Measurements from ENCODE around the gene ANXA6. TPM values are rescaled to one million over a fixed set of nuclear protein-coding genes. Genes with fewer than 3 reads are reported as not detected.

The ANXA6 gene
- total RNA-seq, 1 experiment from 2014 or later = 277 TPM

GRCh38 chr5:151083081-151083676 is 74.4 kb downstream of the ANXA6 start:
- peaks cover 52% of the 10 kb centered on the region for H3K4me1 ChIP-seq (ENCODE audit: low read length)
- H3K4me2 ChIP-seq (ENCODE audit: low read depth, low read length, poor library complexity, severe bottlenecking) = no peak overlapping the region
- H3K27ac ChIP-seq (ENCODE audit: low read length) = no peak overlapping the region
- H3K36me3 ChIP-seq (ENCODE audit: insufficient read depth, low read length) = peaks cover 5% of the 10 kb centered on the region; the same call in 1 of the 2 replicates
- peaks cover 31% of the 10 kb centered on the region for H3K79me2 ChIP-seq (ENCODE audit: low read length)
- DNase-seq = no peak
- H2AFZ ChIP-seq (ENCODE audit: low read length) = no peak overlapping the region
- no peak overlapping the region for H3K9ac ChIP-seq (ENCODE audit: low read length)
- H3K9me3 ChIP-seq (ENCODE audit: low read length) = no peaks in the 10 kb centered on the region
- H4K20me1 ChIP-seq (ENCODE audit: insufficient read depth, low read depth, low read length) = no peaks in the 10 kb centered on the region
- no peak overlapping the region for H3K4me3 ChIP-seq (ENCODE audit: low read length)
- H3K9me2 ChIP-seq (replicated peaks; ENCODE audit: insufficient read depth, low read length) = no peaks in the 10 kb centered on the region
- no peaks in the 10 kb centered on the region for H3K27me3 ChIP-seq (ENCODE audit: low read length)

DNA sequence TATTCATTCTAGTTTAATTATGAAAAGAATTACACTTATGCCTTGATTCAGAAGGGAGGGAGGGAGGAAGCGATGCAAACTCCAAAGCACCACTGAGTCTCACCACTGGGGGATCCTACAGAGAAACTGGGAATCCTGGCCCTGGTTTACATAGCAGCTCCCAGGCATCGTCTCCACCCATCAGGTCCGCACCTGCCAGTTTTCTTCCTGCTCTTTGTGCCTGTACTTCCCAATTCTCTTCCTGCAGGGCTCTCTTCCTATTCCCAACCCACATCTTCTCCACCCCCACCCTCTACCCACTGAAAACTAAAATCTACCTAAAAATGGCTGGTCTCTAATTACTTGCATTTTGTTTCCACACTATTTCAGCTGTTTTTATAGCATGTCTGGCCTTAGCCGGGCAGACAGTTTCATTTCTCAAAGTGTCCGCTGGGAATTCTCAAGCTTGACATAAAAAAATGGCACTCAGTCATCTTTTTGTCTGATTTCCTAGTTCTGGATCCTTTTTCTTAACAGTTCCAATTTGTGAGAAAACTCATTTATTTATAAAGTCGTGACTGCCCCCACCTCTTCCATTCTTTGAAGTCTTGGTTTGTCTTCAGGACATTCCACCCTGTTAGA is 75.2 kb downstream of the ANXA6 start:
- peak; percentile 66 for DNase-seq
- peaks cover 60% of the 10 kb centered on the region for H3K4me1 ChIP-seq (ENCODE audit: low read length)
- peaks cover 39% of the 10 kb centered on the region for H3K79me2 ChIP-seq (ENCODE audit: low read length)
- peak overlapping the region; percentile 99 for H3K9ac ChIP-seq (ENCODE audit: low read length)
- H3K4me3 ChIP-seq (ENCODE audit: low read length) = peak overlapping the region; percentile 94
- H4K20me1 ChIP-seq (ENCODE audit: insufficient read depth, low read depth, low read length) = no peaks in the 10 kb centered on the region
- H3K9me3 ChIP-seq (ENCODE audit: low read length) = no peaks in the 10 kb centered on the region
- no peak overlapping the region for H2AFZ ChIP-seq (ENCODE audit: low read length)
- no peaks in the 10 kb centered on the region for H3K9me2 ChIP-seq (replicated peaks; ENCODE audit: insufficient read depth, low read length)
- H3K4me2 ChIP-seq (ENCODE audit: low read depth, low read length, poor library complexity, severe bottlenecking) = peak overlapping the region; percentile 99
- H3K27me3 ChIP-seq (ENCODE audit: low read length) = no peaks in the 10 kb centered on the region
- peaks cover 13% of the 10 kb centered on the region; the same call in 1 of the 2 replicates for H3K36me3 ChIP-seq (ENCODE audit: insufficient read depth, low read length)
- H3K27ac ChIP-seq (ENCODE audit: low read length) = no peak overlapping the region

DNA sequence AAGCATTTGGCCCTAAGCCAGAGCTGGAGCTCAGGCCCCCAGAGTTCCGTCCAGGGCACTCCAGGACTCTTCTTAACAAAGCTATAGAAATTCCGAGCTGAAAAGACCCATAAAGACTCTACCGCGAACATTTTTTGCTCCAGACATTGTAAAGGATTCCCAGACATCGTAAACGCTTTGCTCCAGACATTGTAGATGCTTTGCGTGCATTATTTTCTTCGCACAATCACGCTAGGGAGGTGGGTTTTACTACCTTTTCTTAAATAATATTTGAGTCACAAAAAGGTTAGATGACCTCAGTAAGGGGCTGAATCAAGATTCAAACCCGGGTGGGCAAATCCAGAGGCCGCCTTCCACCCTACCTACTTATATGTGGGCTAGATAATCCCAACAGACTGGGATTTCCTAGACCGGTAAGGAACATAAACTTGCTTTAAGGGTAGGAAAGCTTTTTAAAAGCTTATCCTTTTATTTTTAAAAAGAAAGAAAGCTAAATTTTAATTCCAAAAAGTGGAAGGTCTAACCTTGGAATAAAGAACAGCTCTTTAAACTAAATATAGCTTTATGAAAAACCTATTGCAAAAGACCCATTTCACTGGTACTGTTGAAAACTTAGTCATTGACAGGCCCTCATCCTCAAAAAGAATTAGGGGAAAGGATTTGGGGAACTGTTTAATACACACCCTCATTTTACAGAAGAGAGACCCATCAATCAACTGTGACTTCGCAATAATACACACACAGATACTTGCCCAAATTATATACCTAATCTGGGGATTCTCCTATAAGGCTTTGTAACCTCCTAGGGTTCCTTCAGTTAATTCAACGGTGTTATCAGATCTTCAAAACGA is 75.9 kb downstream of the ANXA6 start:
- Histone ChIP-seq H3K4me2 (ENCODE audit: low read depth, low read length, poor library complexity, severe bottlenecking) (peak overlapping the region; percentile 99), H3K36me3 (ENCODE audit: insufficient read depth, low read length) (peaks cover 21% of the 10 kb centered on the region), H3K4me1 (ENCODE audit: low read length) (peaks cover 61% of the 10 kb centered on the region), H3K27me3 (ENCODE audit: low read length) (no peaks in the 10 kb centered on the region), H3K27ac (ENCODE audit: low read length) (peak overlapping the region; percentile 86), H4K20me1 (ENCODE audit: insufficient read depth, low read depth, low read length) (no peaks in the 10 kb centered on the region), H3K4me3 (ENCODE audit: low read length) (peak overlapping the region; percentile 94), H2AFZ (ENCODE audit: low read length) (peak overlapping the region; percentile 19; the same call in 1 of the 2 replicates), H3K9ac (ENCODE audit: low read length) (peak overlapping the region; percentile 99), H3K79me2 (ENCODE audit: low read length) (peaks cover 46% of the 10 kb centered on the region), H3K9me3 (ENCODE audit: low read length) (no peaks in the 10 kb centered on the region), H3K9me2 (replicated peaks; ENCODE audit: insufficient read depth, low read length) (no peaks in the 10 kb centered on the region)
- DNase-seq = no peak

GRCh38 chr5:151080613-151081430 is 76.8 kb downstream of the ANXA6 start, which contains the start of gene TNIP1:
Gene TNIP1, minus strand, starts transcription at chr5:151081034. Its CDS starts 15,939 bp downstream, at chr5:151065095.
- Histone ChIP-seq H3K27ac (ENCODE audit: low read length) (peak within 1 kb of the TSS; percentile 86), H3K79me2 (ENCODE audit: low read length) (peaks cover 55% of the 10 kb centered on the region), H4K20me1 (ENCODE audit: insufficient read depth, low read depth, low read length) (no peaks in the 10 kb centered on the region), H3K36me3 (ENCODE audit: insufficient read depth, low read length) (peaks cover 27% of the 10 kb centered on the region), H3K4me3 (ENCODE audit: low read length) (peak within 1 kb of the TSS; percentile 94), H3K9ac (ENCODE audit: low read length) (peak within 1 kb of the TSS; percentile 99), H2AFZ (ENCODE audit: low read length) (peak within 1 kb of the TSS; percentile 19; the same call in 1 of the 2 replicates), H3K9me3 (ENCODE audit: low read length) (no peaks in the 10 kb centered on the region), H3K4me2 (ENCODE audit: low read depth, low read length, poor library complexity, severe bottlenecking) (peak within 1 kb of the TSS; percentile 99), H3K4me1 (ENCODE audit: low read length) (peaks cover 57% of the 10 kb centered on the region), H3K27me3 (ENCODE audit: low read length) (no peaks in the 10 kb centered on the region), H3K9me2 (replicated peaks; ENCODE audit: insufficient read depth, low read length) (no peaks in the 10 kb centered on the region)
- peak; percentile 96 for DNase-seq

GRCh38 chr5:151079838-151080612 is 77.6 kb downstream of the ANXA6 start:
- Histone ChIP-seq H3K4me2 (ENCODE audit: low read depth, low read length, poor library complexity, severe bottlenecking) (peak overlapping the region; percentile 99), H3K27ac (ENCODE audit: low read length) (peak overlapping the region; percentile 86), H3K36me3 (ENCODE audit: insufficient read depth, low read length) (peaks cover 35% of the 10 kb centered on the region), H3K79me2 (ENCODE audit: low read length) (peaks cover 63% of the 10 kb centered on the region), H3K4me1 (ENCODE audit: low read length) (peaks cover 52% of the 10 kb centered on the region), H3K9ac (ENCODE audit: low read length) (peak overlapping the region; percentile 99), H3K4me3 (ENCODE audit: low read length) (peak overlapping the region; percentile 94), H3K27me3 (ENCODE audit: low read length) (no peaks in the 10 kb centered on the region), H4K20me1 (ENCODE audit: insufficient read depth, low read depth, low read length) (no peaks in the 10 kb centered on the region), H3K9me2 (replicated peaks; ENCODE audit: insufficient read depth, low read length) (no peaks in the 10 kb centered on the region), H3K9me3 (ENCODE audit: low read length) (no peaks in the 10 kb centered on the region), H2AFZ (ENCODE audit: low read length) (no peak overlapping the region)
- peak; percentile 63 for DNase-seq

GRCh38 chr5:151078490-151079262 is 78.9 kb downstream of the ANXA6 start:
- Histone ChIP-seq H4K20me1 (ENCODE audit: insufficient read depth, low read depth, low read length) (peaks cover 6% of the 10 kb centered on the region; the same call in 1 of the 2 replicates), H3K79me2 (ENCODE audit: low read length) (peaks cover 76% of the 10 kb centered on the region), H3K4me2 (ENCODE audit: low read depth, low read length, poor library complexity, severe bottlenecking) (peak overlapping the region; percentile 99)

More at GRCh38 chr5:151078490-151079262, 78.9 kb downstream of the ANXA6 start:
- no peak overlapping the region for H2AFZ ChIP-seq (ENCODE audit: low read length)
- no peaks in the 10 kb centered on the region for H3K9me3 ChIP-seq (ENCODE audit: low read length)
- peak overlapping the region; percentile 94 for H3K4me3 ChIP-seq (ENCODE audit: low read length)
- H3K9me2 ChIP-seq (replicated peaks; ENCODE audit: insufficient read depth, low read length) = no peaks in the 10 kb centered on the region
- peaks cover 45% of the 10 kb centered on the region for H3K36me3 ChIP-seq (ENCODE audit: insufficient read depth, low read length)
- peak overlapping the region; percentile 86 for H3K27ac ChIP-seq (ENCODE audit: low read length)
- H3K4me1 ChIP-seq (ENCODE audit: low read length) = peaks cover 52% of the 10 kb centered on the region
- H3K9ac ChIP-seq (ENCODE audit: low read length) = peak overlapping the region; percentile 99
- no peaks in the 10 kb centered on the region for H3K27me3 ChIP-seq (ENCODE audit: low read length)
- peak; percentile 72 for DNase-seq
